ENCODE measurements around the gene COL1A2. TPM values are rescaled to one million over a fixed set of nuclear protein-coding genes. Genes with fewer than 3 reads are reported as not detected.

Gene COL1A2
- total RNA-seq, 1 donor from 2014 or later: 28.0 TPM

- H3K4me3 ChIP-seq: no peak overlapping the region
- no peak overlapping the region for H3K4me3 Mint-ChIP-seq
- H3K9ac ChIP-seq: no peak overlapping the region
- H3K4me2 ChIP-seq: no peak overlapping the region
- TF ChIP-seq CTCF (IDR thresholded peaks at IDR 0.05) (no peak), EZH2phosphoT487 (IDR thresholded peaks at IDR 0.05) (no peak), EZH2 (IDR thresholded peaks at IDR 0.05) (no peak)
- H3K36me3 ChIP-seq: no peaks in the 10 kb centered on the region
- no peaks in the 10 kb centered on the region for H3F3A ChIP-seq (ENCODE audit: low read depth)
- DNase-seq (ENCODE audit: low spot score): no peak
- H3K36me3 Mint-ChIP-seq: no peaks in the 10 kb centered on the region
- H3K79me2 ChIP-seq (ENCODE audit: low read depth): no peaks in the 10 kb centered on the region
- H2AFZ ChIP-seq (replicated peaks): no peak overlapping the region
- no peak overlapping the region for H3K27ac ChIP-seq
- H4K20me1 ChIP-seq (ENCODE audit: low read depth): no peaks in the 10 kb centered on the region
- no peaks in the 10 kb centered on the region for H3K27me3 ChIP-seq
- no peak overlapping the region for H3K27ac Mint-ChIP-seq
- no peaks in the 10 kb centered on the region for H3K9me3 Mint-ChIP-seq
- no peaks in the 10 kb centered on the region for H3K4me1 ChIP-seq
- no peaks in the 10 kb centered on the region for H3K4me1 Mint-ChIP-seq
- H3K9me3 ChIP-seq (ENCODE audit: low read depth): no peaks in the 10 kb centered on the region
- peaks cover 4% of the 10 kb centered on the region for H3K27me3 Mint-ChIP-seq (ENCODE audit: insufficient read depth, low read depth)
Measured at GRCh38 chr7:94433224-94433623, 38.5 kb downstream of the COL1A2 start.

- Mint-ChIP-seq H3K4me3 (no peak overlapping the region), H3K4me1 (peaks cover under 1% of the 10 kb centered on the region), H3K9me3 (no peaks in the 10 kb centered on the region), H3K27me3 (ENCODE audit: insufficient read depth, low read depth) (peaks cover 4% of the 10 kb centered on the region), H3K27ac (no peak overlapping the region), H3K36me3 (no peaks in the 10 kb centered on the region)
- Histone ChIP-seq H4K20me1 (ENCODE audit: low read depth) (no peaks in the 10 kb centered on the region), H3K27me3 (no peaks in the 10 kb centered on the region), H3F3A (ENCODE audit: low read depth) (no peaks in the 10 kb centered on the region), H3K4me3 (no peak overlapping the region), H3K4me2 (no peak overlapping the region), H3K9ac (no peak overlapping the region), H3K36me3 (no peaks in the 10 kb centered on the region), H3K4me1 (no peaks in the 10 kb centered on the region), H3K27ac (no peak overlapping the region), H3K9me3 (ENCODE audit: low read depth) (no peaks in the 10 kb centered on the region), H3K79me2 (ENCODE audit: low read depth) (no peaks in the 10 kb centered on the region), H2AFZ (replicated peaks) (no peak overlapping the region)
- TF ChIP-seq EZH2 (IDR thresholded peaks at IDR 0.05): no peak
- no peak for DNase-seq (ENCODE audit: low spot score)
Measured at GRCh38 chr7:94434042-94434441, 39.3 kb downstream of the COL1A2 start.

GRCh38 chr7:94436018-94436604 lies 41.4 kb downstream of the COL1A2 start:
- H3K4me3 ChIP-seq: no peak overlapping the region
- Mint-ChIP-seq H3K27ac (no peak overlapping the region), H3K4me3 (no peak overlapping the region), H3K9me3 (peaks cover 2% of the 10 kb centered on the region), H3K27me3 (ENCODE audit: insufficient read depth, low read depth) (peaks cover 4% of the 10 kb centered on the region), H3K4me1 (peaks cover 20% of the 10 kb centered on the region), H3K36me3 (no peaks in the 10 kb centered on the region)
- peak overlapping the region; percentile 80 for H2AFZ ChIP-seq (replicated peaks)
- no peak for TF ChIP-seq EZH2phosphoT487 (IDR thresholded peaks at IDR 0.05)
- peak; percentile 88 for TF ChIP-seq CTCF (IDR thresholded peaks at IDR 0.05)
- no peak overlapping the region for H3K27ac ChIP-seq
- H3K9ac ChIP-seq: no peak overlapping the region
- DNase-seq (ENCODE audit: low spot score): peak; percentile 85
- H3F3A ChIP-seq (ENCODE audit: low read depth): no peaks in the 10 kb centered on the region
- no peaks in the 10 kb centered on the region for H3K36me3 ChIP-seq
- no peaks in the 10 kb centered on the region for H3K9me3 ChIP-seq (ENCODE audit: low read depth)
- H3K79me2 ChIP-seq (ENCODE audit: low read depth): no peaks in the 10 kb centered on the region
- H3K27me3 ChIP-seq: no peaks in the 10 kb centered on the region
- H3K4me2 ChIP-seq: no peak overlapping the region
- H4K20me1 ChIP-seq (ENCODE audit: low read depth): no peaks in the 10 kb centered on the region
- peaks cover 8% of the 10 kb centered on the region for H3K4me1 ChIP-seq

DNA sequence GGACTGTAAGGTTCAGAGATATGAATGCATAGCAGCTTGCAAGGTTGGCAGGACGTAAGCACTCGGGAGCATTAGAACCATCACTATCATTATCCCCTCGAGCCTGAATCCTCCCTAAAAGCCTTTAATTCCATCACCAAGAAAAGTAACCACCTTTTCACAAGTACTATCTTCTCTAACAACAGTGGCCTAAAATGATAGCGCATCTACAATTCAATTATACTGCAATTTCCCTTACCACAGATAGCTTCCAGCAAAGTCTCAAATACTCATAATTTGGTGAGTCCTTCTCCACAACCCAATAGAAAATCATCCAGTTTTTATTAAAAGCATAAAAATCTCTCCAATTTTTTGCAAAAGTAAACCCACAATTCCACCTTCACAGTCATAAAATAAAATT lies 42.0 kb downstream of the COL1A2 start:
- Histone ChIP-seq H3K27me3 (no peaks in the 10 kb centered on the region), H4K20me1 (ENCODE audit: low read depth) (no peaks in the 10 kb centered on the region), H3K27ac (no peak overlapping the region), H3K9me3 (ENCODE audit: low read depth) (no peaks in the 10 kb centered on the region), H3K4me1 (peaks cover 8% of the 10 kb centered on the region), H3K36me3 (no peaks in the 10 kb centered on the region), H2AFZ (replicated peaks) (no peak overlapping the region), H3K4me2 (no peak overlapping the region), H3K79me2 (ENCODE audit: low read depth) (no peaks in the 10 kb centered on the region), H3K4me3 (no peak overlapping the region), H3F3A (ENCODE audit: low read depth) (no peaks in the 10 kb centered on the region), H3K9ac (no peak overlapping the region)
- Mint-ChIP-seq H3K27ac (no peak overlapping the region), H3K36me3 (no peaks in the 10 kb centered on the region), H3K27me3 (ENCODE audit: insufficient read depth, low read depth) (peaks cover 4% of the 10 kb centered on the region), H3K9me3 (peaks cover 2% of the 10 kb centered on the region), H3K4me3 (no peak overlapping the region), H3K4me1 (peaks cover 20% of the 10 kb centered on the region)
- TF ChIP-seq EZH2 (IDR thresholded peaks at IDR 0.05) (no peak), CTCF (IDR thresholded peaks at IDR 0.05) (no peak), EZH2phosphoT487 (IDR thresholded peaks at IDR 0.05) (no peak)
- no peak for DNase-seq (ENCODE audit: low spot score)
